ENCODE data around the gene TRIM33.
"Not testable (repeated sequence)": the region's sequence is repeated elsewhere in the genome, so short reads cannot be mapped to it uniquely, and the experiment has no call there.

The TRIM33 gene

GRCh38 chr1:114395863-114396262 is 115.1 kb downstream of the TRIM33 start:
- H3K9me2 ChIP-seq (ENCODE audit: low read depth, low read length) = no peaks in the 10 kb centered on the region
- H3K36me3 ChIP-seq (ENCODE audit: insufficient read depth, low read length) = peaks cover 59% of the 10 kb centered on the region
- no peak overlapping the region for H3K9ac ChIP-seq (ENCODE audit: low read length)
- H4K20me1 ChIP-seq (ENCODE audit: insufficient read depth, low read length) = no peaks in the 10 kb centered on the region
- no peak overlapping the region for H3K27ac ChIP-seq (ENCODE audit: low read depth, low read length, poor library complexity, severe bottlenecking)
- H3K4me3 ChIP-seq (ENCODE audit: low read depth, low read length, poor library complexity, severe bottlenecking) = no peak overlapping the region
- no peaks in the 10 kb centered on the region for H3K27me3 ChIP-seq (ENCODE audit: insufficient read depth, low read length)
- no peaks in the 10 kb centered on the region for H3F3A ChIP-seq (ENCODE audit: insufficient read depth, low read length)
- H3K4me2 ChIP-seq (ENCODE audit: low read length) = no peak overlapping the region
- H3K79me2 ChIP-seq (ENCODE audit: insufficient read depth, low read length) = no peaks in the 10 kb centered on the region
- no peak overlapping the region for H2AFZ ChIP-seq (ENCODE audit: low read length)
- no peak for TF ChIP-seq CTCF (IDR thresholded peaks at IDR 0.05; ENCODE audit: low read length)
- H3K9me3 ChIP-seq (ENCODE audit: low read length) = no peaks in the 10 kb centered on the region
- H3K4me1 ChIP-seq (ENCODE audit: insufficient read depth, low read length, severe bottlenecking) = no peaks in the 10 kb centered on the region

- Histone ChIP-seq H3K9ac (ENCODE audit: low read length) (no peak overlapping the region), H2AFZ (ENCODE audit: low read length) (no peak overlapping the region), H4K20me1 (ENCODE audit: insufficient read depth, low read length) (no peaks in the 10 kb centered on the region), H3K27ac (ENCODE audit: low read depth, low read length, poor library complexity, severe bottlenecking) (no peak overlapping the region), H3F3A (ENCODE audit: insufficient read depth, low read length) (no peaks in the 10 kb centered on the region), H3K4me2 (ENCODE audit: low read length) (no peak overlapping the region), H3K4me3 (ENCODE audit: low read depth, low read length, poor library complexity, severe bottlenecking) (no peak overlapping the region), H3K27me3 (ENCODE audit: insufficient read depth, low read length) (no peaks in the 10 kb centered on the region), H3K9me2 (ENCODE audit: low read depth, low read length) (no peaks in the 10 kb centered on the region), H3K79me2 (ENCODE audit: insufficient read depth, low read length) (no peaks in the 10 kb centered on the region), H3K36me3 (ENCODE audit: insufficient read depth, low read length) (peaks cover 26% of the 10 kb centered on the region), H3K4me1 (ENCODE audit: insufficient read depth, low read length, severe bottlenecking) (no peaks in the 10 kb centered on the region), H3K9me3 (ENCODE audit: low read length) (no peaks in the 10 kb centered on the region)
- TF ChIP-seq CTCF (IDR thresholded peaks at IDR 0.05; ENCODE audit: low read length) (no peak), EZH2 (IDR thresholded peaks at IDR 0.05; ENCODE audit: borderline replicate concordance, low read length) (no peak)
Measured at GRCh38 chr1:114390960-114391359, 120.0 kb downstream of the TRIM33 start.

GRCh38 chr1:114390361-114390760 is 120.6 kb downstream of the TRIM33 start:
- Histone ChIP-seq H3K9me2 (ENCODE audit: low read depth, low read length) (no peaks in the 10 kb centered on the region), H3K9ac (ENCODE audit: low read length) (no peak overlapping the region), H3K4me3 (ENCODE audit: low read depth, low read length, poor library complexity, severe bottlenecking) (no peak overlapping the region), H3K27ac (ENCODE audit: low read depth, low read length, poor library complexity, severe bottlenecking) (no peak overlapping the region), H3K4me2 (ENCODE audit: low read length) (no peak overlapping the region), H3F3A (ENCODE audit: insufficient read depth, low read length) (no peaks in the 10 kb centered on the region), H2AFZ (ENCODE audit: low read length) (no peak overlapping the region), H3K36me3 (ENCODE audit: insufficient read depth, low read length) (peaks cover 23% of the 10 kb centered on the region), H3K79me2 (ENCODE audit: insufficient read depth, low read length) (no peaks in the 10 kb centered on the region), H3K27me3 (ENCODE audit: insufficient read depth, low read length) (no peaks in the 10 kb centered on the region), H3K4me1 (ENCODE audit: insufficient read depth, low read length, severe bottlenecking) (no peaks in the 10 kb centered on the region), H4K20me1 (ENCODE audit: insufficient read depth, low read length) (no peaks in the 10 kb centered on the region), H3K9me3 (ENCODE audit: low read length) (peaks cover 1% of the 10 kb centered on the region; the same call in 1 of the 2 replicates)
- TF ChIP-seq EZH2 (IDR thresholded peaks at IDR 0.05; ENCODE audit: borderline replicate concordance, low read length) = no peak

GRCh38 chr1:114388432-114389003 is 122.5 kb downstream of the TRIM33 start:
- Histone ChIP-seq H3K9me3 (ENCODE audit: low read length) (peaks cover 7% of the 10 kb centered on the region; the same call in 1 of the 2 replicates), H2AFZ (ENCODE audit: low read length) (no peak overlapping the region), H3K4me2 (ENCODE audit: low read length) (no peak overlapping the region), H3K9ac (ENCODE audit: low read length) (no peak overlapping the region), H3K27ac (ENCODE audit: low read depth, low read length, poor library complexity, severe bottlenecking) (no peak overlapping the region), H4K20me1 (ENCODE audit: insufficient read depth, low read length) (no peaks in the 10 kb centered on the region), H3K79me2 (ENCODE audit: insufficient read depth, low read length) (no peaks in the 10 kb centered on the region), H3K4me1 (ENCODE audit: insufficient read depth, low read length, severe bottlenecking) (no peaks in the 10 kb centered on the region), H3K36me3 (ENCODE audit: insufficient read depth, low read length) (peaks cover 12% of the 10 kb centered on the region), H3F3A (ENCODE audit: insufficient read depth, low read length) (no peaks in the 10 kb centered on the region), H3K9me2 (ENCODE audit: low read depth, low read length) (no peaks in the 10 kb centered on the region), H3K4me3 (ENCODE audit: low read depth, low read length, poor library complexity, severe bottlenecking) (no peak overlapping the region), H3K27me3 (ENCODE audit: insufficient read depth, low read length) (no peaks in the 10 kb centered on the region)
- no peak for TF ChIP-seq EZH2 (IDR thresholded peaks at IDR 0.05; ENCODE audit: borderline replicate concordance, low read length)
- TF ChIP-seq CTCF (IDR thresholded peaks at IDR 0.05; ENCODE audit: low read length) = no peak

- not testable (repeated sequence) for H3K27me3 ChIP-seq (ENCODE audit: insufficient read depth, low read length); H3K27ac ChIP-seq (ENCODE audit: low read depth, low read length, poor library complexity, severe bottlenecking); H3K36me3 ChIP-seq (ENCODE audit: insufficient read depth, low read length)
Measured at GRCh38 chr1:114387585-114387984, 123.4 kb downstream of the TRIM33 start.

More at GRCh38 chr1:114387585-114387984, 123.4 kb downstream of the TRIM33 start:
- not testable (repeated sequence) for H3K9me3 ChIP-seq (ENCODE audit: low read length); H3K9me2 ChIP-seq (ENCODE audit: low read depth, low read length); H3K9ac ChIP-seq (ENCODE audit: low read length); H3F3A ChIP-seq (ENCODE audit: insufficient read depth, low read length); H4K20me1 ChIP-seq (ENCODE audit: insufficient read depth, low read length); H3K4me2 ChIP-seq (ENCODE audit: low read length); H3K79me2 ChIP-seq (ENCODE audit: insufficient read depth, low read length); H3K4me1 ChIP-seq (ENCODE audit: insufficient read depth, low read length, severe bottlenecking); H2AFZ ChIP-seq (ENCODE audit: low read length); H3K4me3 ChIP-seq (ENCODE audit: low read depth, low read length, poor library complexity, severe bottlenecking)
